GM18520 (cell line): ENCODE data around the gene SDC3.
"Not testable (repeated sequence)": the region's sequence is repeated elsewhere in the genome, so short reads cannot be mapped to it uniquely, and the experiment has no call there.

Source experiments
- ATAC-seq: cut with Tn5 transposase; IDR thresholded peaks from one replicate; pipeline ENCODE4 v1.9.1; 2021; ENCODE audit not compliant: unreplicated experiment

SDC3 gene

GRCh38 chr1:30908696-30909364, at the start of gene SDC3:
Gene SDC3 (minus strand): TSS chr1:30908758. CDS start chr1:30908586, 172 bp downstream.
- ATAC-seq: no peak

GRCh38 chr1:30957560-30958222, 49.1 kb upstream of the SDC3 start:
- ATAC-seq: no peak

- no peak for ATAC-seq
Observed at GRCh38 chr1:30955448-30956015, 47.0 kb upstream of the SDC3 start.

GRCh38 chr1:30953685-30954084, 45.1 kb upstream of the SDC3 start:
- no peak for ATAC-seq

GRCh38 chr1:30952098-30952497, 43.5 kb upstream of the SDC3 start:
- no peak for ATAC-seq

- ATAC-seq: no peak
Observed at GRCh38 chr1:30950700-30951099, 42.1 kb upstream of the SDC3 start.

- no peak for ATAC-seq
Observed at GRCh38 chr1:30950053-30950452, 41.5 kb upstream of the SDC3 start.

GRCh38 chr1:30949487-30949838, 40.9 kb upstream of the SDC3 start:
- ATAC-seq: not testable (repeated sequence)

- ATAC-seq: not testable (repeated sequence)
Observed at GRCh38 chr1:30948813-30949486, 40.4 kb upstream of the SDC3 start.

- ATAC-seq: no peak
Observed at GRCh38 chr1:30948278-30948677, 39.7 kb upstream of the SDC3 start.

GRCh38 chr1:30947212-30947611, 38.7 kb upstream of the SDC3 start:
- ATAC-seq: no peak

GRCh38 chr1:30942326-30942963, 33.9 kb upstream of the SDC3 start:
- ATAC-seq: no peak

- ATAC-seq: no peak
Observed at GRCh38 chr1:30940541-30940940, 32.0 kb upstream of the SDC3 start.

GRCh38 chr1:30936541-30937171, 28.1 kb upstream of the SDC3 start:
- no peak for ATAC-seq

- ATAC-seq: not testable (repeated sequence)
Observed at GRCh38 chr1:30935758-30936157, 27.2 kb upstream of the SDC3 start.

GRCh38 chr1:30934613-30935012, 26.1 kb upstream of the SDC3 start:
- ATAC-seq: no peak

- ATAC-seq: no peak
Observed at GRCh38 chr1:30933874-30934252, 25.3 kb upstream of the SDC3 start.

GRCh38 chr1:30930631-30931173, 22.1 kb upstream of the SDC3 start:
- no peak for ATAC-seq

- no peak for ATAC-seq
Observed at GRCh38 chr1:30929944-30930525, 21.5 kb upstream of the SDC3 start.

- no peak for ATAC-seq
Observed at GRCh38 chr1:30929135-30929889, 20.8 kb upstream of the SDC3 start.
